GM12878 (cell line): ENCODE measurements around the gene RBBP8NL. TPM values are rescaled to one million over a fixed set of nuclear protein-coding genes. Genes with fewer than 3 reads are reported as not detected.
A peak's percentile ranks its signal among the peaks of the same experiment; 100 is the strongest.

Experiments used
- FOS ChIP-seq: IDR thresholded peaks from 3 replicates; pipeline ENCODE4 v1.6.1; 2011; ENCODE audit warnings: borderline replicate concordance; ENCODE audit not compliant: insufficient read length; ENCODE audit errors: extremely low read depth
- MLLT1 ChIP-seq: fragments of 450-650 bp; IDR thresholded peaks from 2 replicates; pipeline ENCODE4 v1.6.1; 2016; ENCODE audit warnings: mild to moderate bottlenecking
- MYC ChIP-seq: IDR thresholded peaks from 2 replicates; pipeline ENCODE4 v1.6.1; 2011; ENCODE audit warnings: mild to moderate bottlenecking, low read length, moderate library complexity, inconsistent platforms; ENCODE audit not compliant: insufficient read depth, insufficient replicate concordance, insufficient read length, severe bottlenecking
- NFXL1 ChIP-seq: fragments of 450-650 bp; IDR thresholded peaks from 2 replicates; pipeline ENCODE4 v1.6.1; 2017; ENCODE audit warnings: antibody characterized with exemption, mild to moderate bottlenecking, borderline replicate concordance
- SP1 ChIP-seq: IDR thresholded peaks from one replicate; pipeline ENCODE4 v1.6.1; 2011; ENCODE audit warnings: low read depth, low read length
- ZBTB33 ChIP-seq: fragments of 450-650 bp; IDR thresholded peaks from 2 replicates; pipeline ENCODE4 v1.6.1; 2017; ENCODE audit warnings: mild to moderate bottlenecking
- polyA plus RNA-seq, 11 experiments: library from polyadenylated mRNA; depleted of rRNA in 4 of 11; unstranded in 6 of 11; stranded (reverse) in 5 of 11; fragments of >200 nt; fragmentation: Nextera tagmentation in 4 of 11; fragmentation: Illumina TruSeq in 1 of 11; extraction: Ambion mirVana in 4 of 11; extraction: Trizol in 1 of 11; gene quantifications; 1 replicate in 1 of 11; 2 replicates in 10 of 11; pipeline versions ENCODE4 v1.2.1 to v1.2.3, GENCODE V29; 2011 to 2016; ENCODE audit warnings: inconsistent platforms in 2 of 11, missing spikeins in 2 of 11, low read depth in 1 of 11
- total RNA-seq, 4 experiments: library from RNA; depleted of rRNA in 3 of 4; stranded (reverse); fragments of >200 nt in 3 of 4; fragmentation: Illumina TruSeq in 1 of 4; extraction: Trizol in 1 of 4; gene quantifications; 2 replicates each; pipeline versions ENCODE4 v1.2.1 to v1.2.3, GENCODE V29; 2013 to 2021

The RBBP8NL gene
- total and polyA plus RNA-seq, 10 of the 15 experiments (the other 5 are each of a cell fraction or from before 2014, with no cell fraction given), result not detected

GRCh38 chr20:62386383-62387218 lies 40.7 kb downstream of the RBBP8NL start, which contains the start of gene RPS21 (continued):
- TF ChIP-seq MYC (peak; percentile 61), MLLT1 (no peak), NFXL1 (no peak), SP1 (peak; percentile 58), ZBTB33 (no peak), FOS (no peak)
